Activated gamma-delta T cell (primary cell): Measurements from ENCODE around the gene TMBIM1.

Experiments
- DNase-seq: peaks from one replicate; lab custom pipeline; 2025; lab: John Stamatoyannopoulos, UW
- total RNA-seq, 2 donors: gene quantifications; one replicate each; lab custom pipeline; 2026; lab: John Stamatoyannopoulos, UW

Gene TMBIM1
- total RNA-seq: 128 to 139 reads per million in 2 donors

- peak; percentile 64 for DNase-seq
These were observed at the start of gene TMBIM1 for GRCh38 chr2:218292048-218293014. Gene TMBIM1, minus strand, starts transcription at chr2:218292503. Its CDS starts 10,362 bp downstream, at chr2:218282141.

GRCh38 chr2:218341381-218341780 lies 49.1 kb upstream of the TMBIM1 start:
- DNase-seq: no peak

GRCh38 chr2:218340656-218341055 lies 48.4 kb upstream of the TMBIM1 start:
- no peak for DNase-seq

- no peak for DNase-seq
These were observed 42.2 kb upstream of the TMBIM1 start for GRCh38 chr2:218334531-218334930.

- no peak for DNase-seq
These were observed 40.8 kb upstream of the TMBIM1 start for GRCh38 chr2:218332920-218333645.

- DNase-seq: no peak
These were observed 40.0 kb upstream of the TMBIM1 start for GRCh38 chr2:218332288-218332687.

GRCh38 chr2:218331745-218332144 lies 39.4 kb upstream of the TMBIM1 start:
- no peak for DNase-seq

- no peak for DNase-seq
These were observed 37.7 kb upstream of the TMBIM1 start for GRCh38 chr2:218329826-218330593.

GRCh38 chr2:218329027-218329825 lies 36.9 kb upstream of the TMBIM1 start:
- DNase-seq: no peak

GRCh38 chr2:218328294-218328693 lies 36.0 kb upstream of the TMBIM1 start:
- DNase-seq: no peak

GRCh38 chr2:218327451-218328210 lies 35.3 kb upstream of the TMBIM1 start:
- no peak for DNase-seq

GRCh38 chr2:218326315-218326714 lies 34.0 kb upstream of the TMBIM1 start:
- no peak for DNase-seq

- DNase-seq: no peak
These were observed 33.4 kb upstream of the TMBIM1 start for GRCh38 chr2:218325566-218326160.

GRCh38 chr2:218323526-218324472 lies 31.5 kb upstream of the TMBIM1 start:
- DNase-seq: no peak

- DNase-seq: peak; percentile 42
These were observed 30.6 kb upstream of the TMBIM1 start for GRCh38 chr2:218322768-218323525.

GRCh38 chr2:218320704-218321336 lies 28.5 kb upstream of the TMBIM1 start:
- no peak for DNase-seq

GRCh38 chr2:218319813-218320365 lies 27.6 kb upstream of the TMBIM1 start:
- no peak for DNase-seq
